ENCODE data around the gene SELENOF. TPM values are rescaled to one million over a fixed set of nuclear protein-coding genes. Genes with fewer than 3 reads are reported as not detected.
A peak's percentile ranks its signal among the peaks of the same experiment; 100 is the strongest.

Gene SELENOF
- total and polyA plus RNA-seq, 10 of the 15 experiments (the other 5 are each of a cell fraction or from before 2014, with no cell fraction given): 98.7 to 254 (median 172) TPM

GRCh38 chr1:86833461-86834215 lies 80.3 kb downstream of the SELENOF start (continued):
- TF ChIP-seq USF2 (IDR thresholded peaks at IDR 0.05; ENCODE audit: borderline replicate concordance, low read depth, low read length) (no peak), CTCF (IDR thresholded peaks at IDR 0.05 in 2 of 3, conservative IDR thresholded peaks at IDR 0.05 in 1 of 3; ENCODE audit: control insufficient read depth in 2 of 3, extremely low read depth in 1 of 3, insufficient read depth in 1 of 3, low read depth in 3 of 3, low read length in 3 of 3) (peak; percentile 40 to 79 (median 49); a peak in 5 of 6 replicates), SMC3 (IDR thresholded peaks at IDR 0.05; ENCODE audit: borderline replicate concordance, low read length) (peak; percentile 84), TARDBP (IDR thresholded peaks at IDR 0.05; ENCODE audit: borderline replicate concordance) (no peak), SIX5 (IDR thresholded peaks at IDR 0.05; ENCODE audit: low read depth, low read length, severe bottlenecking) (no peak)

- Histone ChIP-seq H3K79me2 (ENCODE audit: control insufficient read depth, insufficient read depth, low read length) (no peaks in the 10 kb centered on the region), H3K4me1 (ENCODE audit: control insufficient read depth, insufficient read depth, low read length) (no peaks in the 10 kb centered on the region), H3K27me3 (replicated peaks in 1 of 2; ENCODE audit: control insufficient read depth in 2 of 2, insufficient read depth in 2 of 2, low read length in 1 of 2) (no peaks in the 10 kb centered on the region), H3K27ac (ENCODE audit: control insufficient read depth, insufficient read depth) (no peak overlapping the region), H4K20me1 (ENCODE audit: control insufficient read depth, insufficient read depth) (no peaks in the 10 kb centered on the region), H3K9ac (ENCODE audit: control insufficient read depth, insufficient read depth, low read length) (no peak overlapping the region), H3K9me3 (replicated peaks; ENCODE audit: control insufficient read depth, insufficient read depth, low read length) (no peaks in the 10 kb centered on the region), H2AFZ (ENCODE audit: control insufficient read depth, low read depth, low read length) (no peak overlapping the region), H3K36me3 (ENCODE audit: control insufficient read depth in 2 of 2, insufficient read depth in 2 of 2, low read length in 1 of 2) (no peaks in the 10 kb centered on the region), H3K4me3 (no peak overlapping the region), H3K4me2 (ENCODE audit: control insufficient read depth, insufficient read depth) (no peak overlapping the region)
- no peak for FAIRE-seq
- CTCF ChIA-PET: interaction anchor here (1.1 to 10.0 kb wide), 7 partner anchors 83 to 276 kb away, joined by 3 to 198 read pairs (median 4); partner anchors contain the start of gene SH3GLB1
- TF ChIP-seq NR2C2 (IDR thresholded peaks at IDR 0.05; ENCODE audit: borderline replicate concordance, control insufficient read depth, insufficient read length, low read depth) (no peak), ZNF217 (IDR thresholded peaks at IDR 0.05) (no peak)
- no peak for DNase-seq (ENCODE audit: low read depth, low spot score)
- in situ Hi-C loops (cut with MboI) (no loop called here), intact Hi-C loops (cut with micrococcal nuclease; ENCODE audit: unreplicated experiment) (loop anchor here (5.0 kb wide), 1 partner anchor 195 kb away; no protein-coding TSS in a partner anchor)
- POLR2A ChIA-PET: no interaction called here
- SMC1A ChIA-PET (ENCODE audit: uncharacterized antibody, unreplicated experiment): interaction anchor here (3.1 to 5.5 kb wide), 2 partner anchors 133 to 251 kb away, joined by 31 to 101 read pairs; no protein-coding TSS in a partner anchor
- no peak for ATAC-seq
- RAD21 ChIA-PET (ENCODE audit: unreplicated experiment): interaction anchor here (2.1 to 5.1 kb wide), 2 partner anchors 132 to 252 kb away, joined by 8 to 76 read pairs; no protein-coding TSS in a partner anchor
- no TSS peak for BruUV-seq (replicated peaks)
- 100% methylated on average over 1 of the region's 1 CpG for WGBS (ENCODE audit: insufficient coverage, insufficient replicate concordance, low lambda C conversion rate, missing lambda C conversion rate)
Observed at GRCh38 chr1:86832433-86832832, 81.5 kb downstream of the SELENOF start.
